Globus pallidus (tissue), 1 donor: Measurements from ENCODE around the gene CHN1.

Experiments used
- DNase-seq: peaks from one replicate; pipeline ENCODE4 v3.0.0-alpha.2; 2015; ENCODE audit warnings: low spot score

Gene CHN1

GRCh38 chr2:174764280-174765255 lies 240.6 kb downstream of the CHN1 start, which contains the start of gene CHRNA1:
CHRNA1 (minus strand) TSS chr2:174764472; CDS start chr2:174764394, 78 bp downstream.
- DNase-seq, result no peak

- no peak for DNase-seq
These were observed 241.4 kb downstream of the CHN1 start for GRCh38 chr2:174763780-174764179.

GRCh38 chr2:174762464-174762863 lies 242.7 kb downstream of the CHN1 start:
- DNase-seq, result no peak

GRCh38 chr2:174761837-174762236 lies 243.3 kb downstream of the CHN1 start:
- DNase-seq, result no peak

- no peak for DNase-seq
These were observed 244.2 kb downstream of the CHN1 start for GRCh38 chr2:174760845-174761473.

GRCh38 chr2:174759381-174760065 lies 245.7 kb downstream of the CHN1 start:
- DNase-seq, result no peak

GRCh38 chr2:174756743-174757142 lies 248.4 kb downstream of the CHN1 start:
- no peak for DNase-seq

- no peak for DNase-seq
These were observed 252.0 kb downstream of the CHN1 start for GRCh38 chr2:174753038-174753633.

GRCh38 chr2:174752403-174753037 lies 252.7 kb downstream of the CHN1 start:
- no peak for DNase-seq

- no peak for DNase-seq
These were observed 254.2 kb downstream of the CHN1 start for GRCh38 chr2:174750923-174751441.

- DNase-seq, result no peak
These were observed 255.4 kb downstream of the CHN1 start for GRCh38 chr2:174749793-174750192.

- peak; percentile 56 for DNase-seq
These were observed 256.2 kb downstream of the CHN1 start for GRCh38 chr2:174748948-174749347.
